Hepatocyte (in vitro differentiated cells): ENCODE measurements around the gene TMEM63B. TPM values are rescaled to one million over a fixed set of nuclear protein-coding genes. Genes with fewer than 3 reads are reported as not detected.

Experiments used
- DNase-seq: peaks from one replicate; pipeline ENCODE4 v3.0.0-alpha.2; 2016; ENCODE audit warnings: low spot score
- H2AFZ ChIP-seq: fragments of 200-600 bp; sonication (generic); 2 replicates; pipeline ENCODE4 v1.6.0; 2016; ENCODE audit warnings: antibody characterized with exemption, mild to moderate bottlenecking
- H3K27ac ChIP-seq: fragments of 200-600 bp; sonication (generic); 2 replicates; pipeline ENCODE4 v1.5.1; 2016; ENCODE audit warnings: mild to moderate bottlenecking
- H3K27me3 ChIP-seq: fragments of 200-600 bp; sonication (generic); 2 replicates; pipeline ENCODE4 v1.6.1; 2016
- H3K36me3 ChIP-seq: fragments of 200-600 bp; sonication (generic); replicated peaks from 2 replicates; pipeline ENCODE4 v1.5.1; 2016; ENCODE audit warnings: low read depth; ENCODE audit not compliant: insufficient read depth
- H3K4me1 ChIP-seq: fragments of 200-600 bp; sonication (generic); 2 replicates; pipeline ENCODE4 v1.5.1; 2016; ENCODE audit warnings: mild to moderate bottlenecking, moderate library complexity; ENCODE audit not compliant: insufficient read depth
- H3K4me2 ChIP-seq: fragments of 200-600 bp; sonication (generic); 2 replicates; pipeline ENCODE4 v1.6.0; 2016
- H3K4me3 ChIP-seq: fragments of 200-600 bp; sonication (generic); 2 replicates; pipeline ENCODE4 v1.5.1; 2016; ENCODE audit warnings: mild to moderate bottlenecking
- H3K79me2 ChIP-seq: fragments of 200-600 bp; sonication (generic); 2 replicates; pipeline ENCODE4 v1.6.0; 2017; ENCODE audit warnings: mild to moderate bottlenecking
- H3K9me2 ChIP-seq: fragments of 200-600 bp; sonication (generic); replicated peaks from 2 replicates; pipeline ENCODE4 v1.6.0; 2017; ENCODE audit warnings: mild to moderate bottlenecking; ENCODE audit not compliant: insufficient read depth
- H3K9me3 ChIP-seq: fragments of 200-600 bp; sonication (generic); 2 replicates; pipeline ENCODE4 v1.5.1; 2016; ENCODE audit warnings: low read depth, mild to moderate bottlenecking
- H4K20me1 ChIP-seq: fragments of 200-600 bp; sonication (generic); 2 replicates; pipeline ENCODE4 v1.6.0; 2016; ENCODE audit warnings: mild to moderate bottlenecking; ENCODE audit not compliant: insufficient read depth, poor library complexity, severe bottlenecking
- CTCF ChIP-seq: fragments of 200-600 bp; sonication (generic); IDR thresholded peaks from 2 replicates; pipeline ENCODE4 v1.5.1; 2016; ENCODE audit warnings: antibody characterized with exemption, mild to moderate bottlenecking; ENCODE audit not compliant: poor library complexity
- EZH2 ChIP-seq: fragments of 200-600 bp; sonication (generic); IDR thresholded peaks from 2 replicates; pipeline ENCODE4 v1.6.1; 2016; ENCODE audit warnings: antibody characterized with exemption, mild to moderate bottlenecking, borderline replicate concordance
- EZH2phosphoT487 ChIP-seq: fragments of 200-600 bp; sonication (generic); IDR thresholded peaks from one replicate; pipeline ENCODE4 v1.6.1; 2018; ENCODE audit warnings: antibody characterized with exemption, mild to moderate bottlenecking, low read depth, moderate library complexity; ENCODE audit not compliant: unreplicated experiment, severe bottlenecking
- WGBS: methylation state at CpG from one replicate; pipeline ENCODE4 v1.1.6; 2016; ENCODE audit warnings: low lambda C conversion rate; ENCODE audit errors: missing lambda C conversion rate; 5-methylcytosine and 5-hydroxymethylcytosine counted together
- polyA plus RNA-seq: library from polyadenylated mRNA; unstranded; fragments of >200 nt; fragmentation: Nextera tagmentation; extraction: Ambion mirVana; gene quantifications from 2 replicates; pipeline ENCODE4 v1.2.1, GENCODE V29; 2016
- total RNA-seq: library from RNA; depleted of rRNA; stranded (reverse); fragments of >200 nt; gene quantifications from 2 replicates; pipeline ENCODE4 v1.2.3, GENCODE V29; 2014

Gene TMEM63B
- total and polyA plus RNA-seq, 2 experiments from 2014 or later: 31.4 to 43.5 TPM

- H3K79me2 ChIP-seq: no peaks in the 10 kb centered on the region
- no peak overlapping the region for H3K27ac ChIP-seq
- H3K36me3 ChIP-seq: no peaks in the 10 kb centered on the region
- H3K4me2 ChIP-seq: no peak overlapping the region
- no peaks in the 10 kb centered on the region for H3K9me3 ChIP-seq
- H3K27me3 ChIP-seq: no peaks in the 10 kb centered on the region
- H3K4me3 ChIP-seq: no peak overlapping the region
- H3K9me2 ChIP-seq: no peaks in the 10 kb centered on the region
- H3K4me1 ChIP-seq: no peaks in the 10 kb centered on the region
- WGBS: 88% methylated on average over 7 of the region's 7 CpGs
- DNase-seq: no peak
- no peaks in the 10 kb centered on the region for H4K20me1 ChIP-seq
- no peak for TF ChIP-seq CTCF
- no peak for TF ChIP-seq EZH2phosphoT487
- TF ChIP-seq EZH2: no peak
- no peak overlapping the region for H2AFZ ChIP-seq
Measured at GRCh38 chr6:44186635-44187025, 59.3 kb downstream of the TMEM63B start.

GRCh38 chr6:44188819-44189218, 61.5 kb downstream of the TMEM63B start:
- Histone ChIP-seq H3K4me1 (no peaks in the 10 kb centered on the region), H3K36me3 (no peaks in the 10 kb centered on the region), H3K9me3 (no peaks in the 10 kb centered on the region), H3K4me3 (no peak overlapping the region), H3K27ac (no peak overlapping the region), H3K79me2 (no peaks in the 10 kb centered on the region), H4K20me1 (no peaks in the 10 kb centered on the region), H3K9me2 (no peaks in the 10 kb centered on the region), H3K27me3 (no peaks in the 10 kb centered on the region), H2AFZ (no peak overlapping the region), H3K4me2 (no peak overlapping the region)
- TF ChIP-seq EZH2phosphoT487 (no peak), CTCF (no peak), EZH2 (no peak)
- 91% methylated on average over 2 of the region's 2 CpGs for WGBS
- DNase-seq: no peak

- no peak for TF ChIP-seq EZH2phosphoT487
- no peak for TF ChIP-seq EZH2
- Histone ChIP-seq H3K4me2 (no peak overlapping the region), H2AFZ (no peak overlapping the region), H3K4me1 (no peaks in the 10 kb centered on the region), H3K4me3 (no peak overlapping the region), H3K27ac (no peak overlapping the region), H3K9me2 (no peaks in the 10 kb centered on the region), H3K27me3 (no peaks in the 10 kb centered on the region), H4K20me1 (no peaks in the 10 kb centered on the region), H3K9me3 (no peaks in the 10 kb centered on the region), H3K79me2 (no peaks in the 10 kb centered on the region), H3K36me3 (no peaks in the 10 kb centered on the region)
- WGBS: 85% methylated on average over 2 of the region's 2 CpGs
- no peak for DNase-seq
Measured at GRCh38 chr6:44189257-44189656, 61.9 kb downstream of the TMEM63B start.

DNA sequence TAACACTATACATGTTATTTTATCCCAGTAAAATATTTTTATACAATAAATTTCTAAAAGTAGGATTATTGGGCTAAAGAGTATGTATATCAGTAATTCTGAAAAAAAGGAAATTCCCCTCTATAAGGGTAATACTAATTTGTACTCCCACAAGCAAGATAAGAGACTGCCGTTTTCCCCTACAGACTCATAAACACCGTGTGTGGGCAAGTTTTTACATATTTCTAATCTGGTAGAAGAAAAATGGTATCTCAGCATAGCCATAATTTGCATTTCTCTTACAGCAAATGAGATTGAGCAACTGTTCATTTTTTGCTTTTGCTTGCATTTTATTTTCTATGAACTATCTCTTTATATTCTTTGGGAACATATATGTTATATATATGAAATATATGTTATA, 63.4 kb downstream of the TMEM63B start:
- WGBS: 33% methylated on average over 2 of the region's 2 CpGs
- H3K4me3 ChIP-seq: no peak overlapping the region
- no peak overlapping the region for H3K4me2 ChIP-seq
- H3K9me2 ChIP-seq: no peaks in the 10 kb centered on the region
- H3K79me2 ChIP-seq: no peaks in the 10 kb centered on the region
- no peak for DNase-seq
- H3K4me1 ChIP-seq: no peaks in the 10 kb centered on the region
- no peak overlapping the region for H2AFZ ChIP-seq
- H3K9me3 ChIP-seq: no peaks in the 10 kb centered on the region
- H3K36me3 ChIP-seq: no peaks in the 10 kb centered on the region
- no peaks in the 10 kb centered on the region for H3K27me3 ChIP-seq
- no peak overlapping the region for H3K27ac ChIP-seq
- H4K20me1 ChIP-seq: no peaks in the 10 kb centered on the region
- TF ChIP-seq CTCF: no peak
- TF ChIP-seq EZH2: no peak
- no peak for TF ChIP-seq EZH2phosphoT487
